Ishikawa (cell line): ENCODE results near the gene HK3.

Experiments
- CEBPB ChIP-seq: IDR thresholded peaks from 2 replicates; pipeline ENCODE4 v1.6.1; 2012
- CREB1 ChIP-seq: IDR thresholded peaks from 2 replicates; pipeline ENCODE4 v1.6.1; 2012; ENCODE audit warnings: low read depth
- EGR1 ChIP-seq: IDR thresholded peaks from 2 replicates; pipeline ENCODE4 v1.6.1; 2012
- EP300 ChIP-seq: IDR thresholded peaks from 2 replicates; pipeline ENCODE4 v1.6.1; 2012; ENCODE audit warnings: borderline replicate concordance
- FOXM1 ChIP-seq: IDR thresholded peaks from 2 replicates; pipeline ENCODE4 v1.6.1; 2012; ENCODE audit warnings: low read depth, borderline replicate concordance
- MAX ChIP-seq: IDR thresholded peaks from 2 replicates; pipeline ENCODE4 v1.6.1; 2012
- RAD21 ChIP-seq: IDR thresholded peaks from 2 replicates; pipeline ENCODE4 v1.6.1; 2012; ENCODE audit warnings: low read depth
- REST ChIP-seq: IDR thresholded peaks from 2 replicates; pipeline ENCODE4 v1.6.1; 2012; ENCODE audit warnings: low read depth, mild to moderate bottlenecking
- TEAD4 ChIP-seq: IDR thresholded peaks from 2 replicates; pipeline ENCODE4 v1.6.1; 2012
- USF1 ChIP-seq: IDR thresholded peaks from 2 replicates; pipeline ENCODE4 v1.6.1; 2012
- YY1 ChIP-seq: IDR thresholded peaks from 2 replicates; pipeline ENCODE4 v1.6.1; 2012; ENCODE audit warnings: low read depth

- TF ChIP-seq FOXM1: no peak
- TF ChIP-seq EGR1: no peak
- no peak for TF ChIP-seq RAD21
- no peak for TF ChIP-seq MAX
- no peak for TF ChIP-seq YY1
- TF ChIP-seq CEBPB: no peak
- no peak for TF ChIP-seq REST
- TF ChIP-seq EP300: no peak
- TF ChIP-seq TEAD4: no peak
- no peak for TF ChIP-seq USF1
- no peak for TF ChIP-seq CREB1
Measured at GRCh38 chr5:176830995-176831423, 68.1 kb downstream of the HK3 start.
